Stimulated activated CD8-positive, alpha-beta memory T cell treated with anti-CD3 and anti-CD28 coated beads, Interleukin-2, amount 100 ng/mL, for 1 hour (primary cell): ENCODE measurements around the gene PEAR1.
"Not testable (repeated sequence)": the region's sequence is repeated elsewhere in the genome, so short reads cannot be mapped to it uniquely, and the experiment has no call there.

Experiments used
- DNase-seq, 2 donors: peaks; one replicate each; pipeline ENCODE4 v3.0.0-alpha.2; 2020; ENCODE audit warnings: low read depth in 2 of 2

The PEAR1 gene

DNA sequence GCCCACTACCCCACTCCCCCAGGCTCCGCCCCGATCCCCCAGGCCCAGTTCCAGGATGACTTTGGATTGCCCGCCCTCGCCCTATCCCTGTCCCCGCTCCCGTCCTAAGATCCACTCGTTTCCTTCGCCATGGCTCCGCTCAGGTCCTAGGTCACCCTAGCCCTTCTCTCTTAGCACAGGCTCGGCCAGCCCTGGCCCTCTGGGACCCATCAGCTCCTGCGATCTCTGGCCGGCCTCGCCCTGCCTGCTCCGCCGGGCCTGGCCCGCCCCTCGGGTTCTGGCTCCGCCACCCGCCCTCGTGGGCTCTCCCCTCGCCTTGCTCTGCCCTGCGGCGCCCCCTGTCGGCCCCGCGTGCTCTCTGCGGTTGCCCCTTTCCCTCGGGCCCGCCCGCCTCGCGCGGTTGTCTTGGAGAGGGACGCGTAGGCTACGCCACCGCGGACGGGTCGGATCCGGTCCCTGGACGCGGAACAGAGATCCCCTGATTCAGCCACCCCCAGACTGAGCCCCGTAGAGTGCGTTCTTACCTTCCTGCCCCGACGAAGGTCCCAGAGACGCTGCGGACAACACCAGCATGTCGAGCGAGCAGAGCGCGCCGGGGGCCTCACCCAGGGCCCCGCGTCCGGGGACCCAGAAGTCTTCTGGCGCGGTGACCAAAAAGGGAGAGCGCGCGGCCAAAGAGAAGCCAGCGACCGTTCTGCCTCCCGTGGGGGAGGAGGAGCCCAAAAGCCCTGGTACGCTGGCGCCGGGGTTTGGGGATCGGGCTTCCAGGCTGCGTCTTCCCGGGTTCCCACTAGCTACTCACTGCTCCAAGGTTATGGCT, 26.9 kb downstream of the PEAR1 start, which contains the start of gene LRRC71:
LRRC71 (plus strand) TSS at position 400 of the 820 bp plus-strand sequence; CDS start at position 572, 172 bp downstream.
- DNase-seq, result peak; percentile 10 to 18

DNA sequence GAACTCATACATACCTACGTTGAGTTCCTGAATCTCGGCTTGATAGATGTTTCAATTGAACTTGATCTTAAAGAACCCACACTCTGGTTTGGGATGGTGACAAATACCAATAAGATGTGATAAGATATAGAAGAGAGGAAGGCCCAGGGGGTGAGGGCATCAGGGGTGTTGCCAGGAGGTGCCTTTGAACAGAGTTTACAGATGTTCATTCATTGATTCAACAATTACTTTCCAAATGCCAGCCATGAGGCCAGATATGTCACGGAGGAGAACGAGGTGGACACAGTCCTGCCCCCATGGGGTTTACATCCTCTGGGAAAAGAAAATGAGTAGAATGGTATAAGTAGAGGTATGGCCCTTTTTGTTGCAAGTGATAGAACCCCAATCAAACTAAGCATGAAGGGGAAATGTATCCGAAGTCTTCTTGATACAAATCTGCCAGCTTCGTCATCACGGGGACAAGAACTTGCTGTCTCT, 27.6 kb downstream of the PEAR1 start:
- DNase-seq, result no peak

DNA sequence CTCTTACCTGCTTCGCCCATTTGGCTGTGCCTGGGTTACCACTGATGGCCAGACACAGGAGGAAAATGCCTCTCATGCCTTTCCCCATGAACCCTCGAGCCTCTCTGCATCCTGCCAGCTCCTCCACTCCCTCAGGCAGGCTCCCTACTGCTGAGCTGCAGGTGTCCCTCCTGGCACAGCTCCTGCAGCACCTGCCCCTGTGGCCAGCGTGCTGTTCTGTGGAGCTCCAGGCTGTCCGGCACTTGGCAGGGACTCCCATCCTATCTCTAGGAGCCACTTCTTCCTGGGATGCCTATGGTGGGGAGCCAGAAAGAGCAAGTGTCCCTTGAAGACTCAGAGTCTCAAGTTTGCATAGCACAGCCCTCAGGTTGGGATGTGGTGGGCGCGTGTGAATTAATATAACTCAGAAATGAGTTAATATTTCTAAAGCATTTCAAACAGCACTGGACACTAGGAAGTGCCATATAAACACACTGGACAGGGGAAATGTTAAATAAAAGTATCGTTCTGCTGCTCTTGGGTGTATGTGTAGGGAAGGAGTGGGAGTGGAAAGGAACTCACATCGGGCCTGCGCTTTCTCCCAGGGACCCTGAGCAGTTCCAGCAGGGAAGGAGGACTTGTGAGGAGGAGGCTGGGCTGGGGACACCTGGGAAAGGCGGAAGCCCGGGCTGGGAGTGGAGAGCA, 29.6 kb downstream of the PEAR1 start:
- no peak for DNase-seq

DNA sequence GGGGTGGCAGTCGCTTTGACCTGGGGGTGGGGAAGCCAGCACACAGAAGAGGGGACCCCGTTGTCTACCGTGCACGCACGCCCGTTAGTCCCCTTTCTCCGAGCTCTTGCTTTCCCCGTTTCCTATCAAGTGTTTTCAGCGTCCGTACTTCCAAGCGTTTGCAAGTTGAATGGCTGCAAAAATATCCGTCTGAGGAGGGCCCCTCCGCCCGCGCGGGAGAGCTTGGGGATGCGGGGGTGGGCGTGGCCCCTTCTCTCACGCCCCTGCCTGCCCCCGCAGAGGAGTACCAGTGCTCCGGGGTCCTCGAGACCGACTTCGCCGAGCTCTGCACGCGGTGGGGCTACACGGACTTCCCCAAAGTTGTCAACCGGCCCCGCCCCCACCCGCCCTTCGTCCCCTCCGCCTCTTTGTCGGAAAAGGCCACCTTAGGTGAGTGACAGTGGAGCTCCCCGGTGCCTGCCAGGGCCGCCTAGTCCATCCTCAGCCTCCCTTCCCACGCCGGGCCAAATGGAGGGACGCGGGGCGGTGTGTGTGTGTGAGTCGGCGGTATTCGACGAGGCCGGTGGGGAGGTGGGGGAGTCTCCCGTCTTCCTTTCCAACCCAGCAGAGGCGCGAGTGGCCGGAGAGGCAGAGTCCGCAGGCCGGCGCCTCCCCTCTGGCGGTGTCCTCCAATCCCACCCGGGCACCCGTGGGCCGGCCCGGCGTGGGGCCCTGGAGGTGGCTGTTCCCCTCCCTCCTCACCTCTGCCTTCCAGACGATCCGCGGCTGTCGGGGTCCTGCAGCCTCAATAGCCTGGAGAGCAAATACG, 30.4 kb downstream of the PEAR1 start:
- no peak for DNase-seq

DNA sequence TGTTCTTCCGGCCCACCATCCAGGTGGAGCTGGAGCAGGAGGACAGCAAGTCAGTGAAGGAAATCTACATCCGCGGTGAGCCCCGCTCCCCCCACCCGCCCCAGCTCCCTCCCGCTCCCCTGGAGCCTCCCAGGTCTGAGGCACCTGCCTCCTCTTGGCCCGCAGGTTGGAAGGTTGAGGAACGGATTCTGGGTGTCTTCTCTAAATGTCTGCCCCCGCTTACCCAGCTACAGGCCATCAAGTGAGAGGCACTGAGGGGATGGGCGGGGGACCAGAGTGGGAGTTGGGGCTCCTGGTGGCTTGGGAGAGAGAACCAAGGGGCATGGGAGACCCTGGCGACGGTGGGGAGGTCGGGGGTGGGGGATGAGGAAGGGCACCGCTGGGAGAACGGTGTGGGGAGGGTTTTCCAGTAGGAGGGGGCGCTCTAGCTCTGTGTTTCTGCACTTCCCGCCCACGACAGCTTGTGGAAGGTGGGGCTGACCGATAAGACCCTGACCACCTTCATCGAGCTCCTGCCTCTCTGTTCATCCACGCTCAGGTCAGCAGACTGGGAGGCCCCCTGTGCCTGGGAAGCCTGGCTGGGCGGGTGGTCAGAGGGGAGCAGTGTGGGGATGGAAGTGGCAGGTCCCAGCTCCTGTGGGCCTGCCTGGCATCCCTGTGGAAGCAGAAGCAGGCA, 31.1 kb downstream of the PEAR1 start:
- DNase-seq, result no peak

DNA sequence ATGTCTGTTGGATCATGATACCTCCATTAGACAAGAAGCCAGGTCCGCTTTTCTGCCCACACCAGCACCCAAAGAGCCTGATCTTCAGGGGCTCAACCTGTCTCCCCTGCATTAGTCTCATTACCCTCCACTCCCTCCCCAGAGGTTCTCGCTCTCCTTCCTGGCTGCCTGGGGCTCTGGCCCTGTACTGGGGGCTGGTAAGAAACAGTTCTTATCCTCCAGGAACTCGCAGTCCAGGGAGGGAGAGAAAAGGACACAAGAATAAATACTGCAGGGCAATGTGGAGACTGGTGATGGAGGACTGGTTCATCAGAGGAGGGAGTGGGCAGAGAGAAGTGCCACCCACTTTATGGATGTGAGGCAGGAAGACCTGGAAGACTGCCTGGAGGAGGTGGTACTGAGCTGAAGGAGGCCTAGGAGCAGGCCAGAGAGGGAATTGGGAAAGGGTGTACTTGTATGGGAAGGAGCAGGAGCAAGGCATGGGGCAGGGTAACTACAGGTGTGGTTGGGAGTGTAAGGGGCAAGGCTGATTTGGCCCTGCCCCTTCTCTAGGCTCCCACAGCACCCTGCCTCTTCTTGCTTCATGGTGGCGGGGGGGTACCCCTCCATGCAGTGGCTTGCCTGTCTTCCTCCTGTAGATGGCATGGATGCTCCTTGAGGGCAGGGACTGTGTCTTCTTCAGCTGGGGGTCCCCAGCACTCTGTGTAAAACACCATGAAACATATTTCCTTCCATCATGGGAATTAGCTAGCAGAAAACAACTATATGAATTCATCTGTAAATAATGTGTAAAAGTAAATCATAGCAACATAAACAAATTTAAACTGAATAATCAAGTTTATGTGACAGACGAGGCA, 31.9 kb downstream of the PEAR1 start:
- DNase-seq, result no peak

DNA sequence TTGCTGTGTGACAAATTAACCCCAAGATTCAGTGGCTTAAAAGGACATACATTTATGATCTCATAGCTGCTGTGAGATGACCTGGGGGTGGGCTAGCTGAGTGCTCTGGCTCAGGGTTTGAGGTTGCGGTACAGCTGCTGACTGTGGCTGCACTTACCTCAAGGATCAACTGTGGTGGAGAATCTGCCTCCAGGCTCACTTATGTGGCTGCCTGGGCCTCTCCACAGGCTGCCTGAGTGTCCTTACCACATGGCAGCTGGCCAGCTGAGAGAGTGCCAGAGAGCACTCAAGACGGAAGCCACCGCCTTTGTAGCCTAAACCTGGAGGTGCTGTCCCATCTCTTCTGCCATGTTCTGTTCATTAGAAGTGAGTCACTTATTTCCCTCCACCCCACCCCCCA, 32.7 kb downstream of the PEAR1 start:
- DNase-seq, result no peak

DNA sequence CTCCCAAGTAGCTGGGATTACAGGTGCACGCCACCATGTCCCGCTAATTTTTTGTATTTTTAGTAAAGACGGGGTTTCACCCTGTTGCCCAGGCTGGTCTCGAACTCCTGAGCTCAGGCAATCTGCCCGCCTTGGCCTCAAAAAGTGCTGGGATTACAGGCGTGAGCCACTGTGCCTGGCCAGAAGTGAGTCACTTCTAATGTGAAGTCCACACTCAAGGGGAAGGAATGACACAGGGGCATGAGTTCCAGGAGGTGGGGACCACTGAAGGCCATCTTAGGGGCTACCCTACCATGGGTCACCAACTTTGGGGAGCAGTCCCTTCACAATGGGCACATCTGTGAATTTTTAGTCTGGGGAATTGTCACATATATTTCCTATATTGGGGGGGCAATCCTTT, 33.2 kb downstream of the PEAR1 start:
- DNase-seq, result not testable (repeated sequence)

DNA sequence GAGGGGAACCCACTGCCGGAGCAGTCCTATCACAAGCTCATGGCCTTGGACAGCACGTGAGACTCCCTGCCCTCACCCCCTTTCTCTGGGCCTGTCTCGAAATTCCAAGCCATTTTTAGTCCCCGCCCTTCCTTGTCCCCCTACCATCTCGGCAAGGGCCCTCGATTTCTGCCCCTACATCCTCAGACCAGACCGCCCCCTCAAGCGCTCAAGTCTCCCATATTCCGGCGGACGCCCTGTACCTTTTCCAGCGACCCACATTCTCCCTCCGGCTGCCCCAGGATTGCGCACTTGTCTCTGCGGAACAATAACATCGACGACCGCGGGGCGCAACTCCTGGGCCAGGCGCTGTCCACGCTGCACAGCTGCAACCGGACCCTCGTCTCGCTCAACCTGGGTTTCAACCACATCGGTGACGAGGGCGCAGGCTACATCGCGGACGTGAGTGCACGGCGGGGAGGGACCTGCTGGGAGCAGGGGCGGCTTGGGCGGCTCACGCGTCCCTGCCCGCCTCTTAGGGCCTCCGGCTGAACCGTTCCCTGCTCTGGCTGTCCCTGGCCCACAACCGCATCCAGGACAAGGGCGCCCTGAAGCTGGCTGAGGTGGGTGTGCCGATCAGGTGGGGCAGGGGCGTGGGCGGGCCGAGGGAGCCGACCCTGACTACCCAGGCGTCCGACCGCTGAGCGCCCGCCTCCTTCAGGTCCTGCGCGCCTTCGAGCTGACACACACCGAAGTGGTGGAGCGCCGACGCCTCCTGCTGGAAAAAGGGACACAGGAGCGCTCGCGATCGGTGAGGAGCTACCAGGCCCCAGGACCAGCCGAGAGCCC, 33.9 kb downstream of the PEAR1 start:
- peak; percentile 24 to 44 for DNase-seq

DNA sequence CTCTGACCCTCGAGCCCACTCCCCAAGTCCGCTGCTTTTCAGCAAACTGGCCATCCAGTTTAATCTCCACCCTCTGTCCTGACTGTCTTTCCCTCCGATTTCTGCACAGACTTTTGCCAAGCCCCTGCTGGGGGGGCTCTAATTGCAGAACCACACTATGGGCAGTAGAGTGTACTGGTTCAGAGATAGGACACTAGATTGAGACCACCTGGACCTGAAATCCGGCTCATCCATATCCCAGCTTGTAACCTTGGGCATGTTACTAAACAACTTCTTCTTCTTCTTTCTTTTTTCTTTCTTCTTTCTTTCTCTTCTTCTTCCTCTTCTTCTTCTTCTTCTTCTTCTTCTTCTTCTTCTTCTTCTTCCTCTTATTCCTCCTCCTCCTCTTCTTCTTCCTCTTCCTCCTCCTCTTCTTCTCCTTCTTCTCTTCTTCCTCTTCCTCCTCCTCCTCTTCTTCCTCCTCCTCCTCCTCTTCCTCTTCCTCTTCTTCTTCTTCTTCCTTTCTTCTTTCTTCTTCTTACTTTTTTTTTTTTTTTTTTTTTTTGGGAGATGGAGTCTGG, 34.6 kb downstream of the PEAR1 start:
- DNase-seq, result no peak

DNA sequence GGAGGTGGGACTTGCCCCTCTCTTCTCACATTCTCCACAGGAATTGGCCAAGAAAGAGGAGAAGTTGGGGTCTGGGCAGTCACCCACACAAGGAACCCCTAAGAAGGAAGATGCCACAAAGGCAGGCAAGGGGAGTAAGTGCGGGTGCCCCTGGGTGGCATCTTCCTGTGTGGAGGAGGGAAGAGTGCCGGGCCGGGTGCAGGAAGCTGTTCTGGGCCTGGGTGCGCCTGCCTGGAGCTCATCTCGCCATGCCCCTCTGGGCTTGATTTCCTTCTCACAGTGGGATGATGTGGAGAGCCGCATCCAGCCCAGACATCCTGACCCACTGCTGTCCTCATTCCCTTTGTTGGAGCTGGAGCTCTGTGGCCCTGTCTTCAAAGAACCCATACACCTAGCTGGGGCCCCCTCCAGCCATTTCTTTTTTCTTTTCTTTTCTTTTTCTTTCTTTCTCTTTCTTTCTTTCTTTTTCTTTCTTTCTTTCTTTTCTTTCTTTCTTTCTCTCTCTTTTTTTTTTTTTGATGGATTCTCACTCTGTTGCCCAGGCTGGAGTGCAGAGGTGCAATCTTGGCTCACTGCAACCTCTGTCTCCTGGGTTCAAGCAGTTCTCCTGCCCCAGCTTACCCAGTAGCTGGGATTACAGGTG, 36.2 kb downstream of the PEAR1 start:
- DNase-seq, result no peak

DNA sequence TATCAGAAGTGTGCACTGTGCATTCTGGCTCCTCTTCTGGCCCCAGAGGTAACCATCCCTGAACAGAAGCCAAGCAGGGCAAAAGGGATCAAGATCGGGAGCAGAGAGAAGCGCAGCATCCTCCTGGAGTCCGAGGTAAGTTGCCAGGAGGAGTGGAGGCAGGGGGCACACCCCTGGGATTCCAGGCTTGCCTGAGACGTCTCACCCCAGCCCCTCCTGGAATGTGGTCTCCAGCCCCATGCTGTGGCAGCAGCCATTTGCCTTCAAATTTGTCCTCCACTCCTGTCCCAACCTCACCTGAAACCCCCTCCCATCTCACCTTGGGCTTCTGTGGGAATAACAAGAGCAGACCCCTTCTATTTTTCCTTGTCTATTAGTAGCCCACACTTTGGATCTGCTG, 37.0 kb downstream of the PEAR1 start:
- DNase-seq, result no peak

DNA sequence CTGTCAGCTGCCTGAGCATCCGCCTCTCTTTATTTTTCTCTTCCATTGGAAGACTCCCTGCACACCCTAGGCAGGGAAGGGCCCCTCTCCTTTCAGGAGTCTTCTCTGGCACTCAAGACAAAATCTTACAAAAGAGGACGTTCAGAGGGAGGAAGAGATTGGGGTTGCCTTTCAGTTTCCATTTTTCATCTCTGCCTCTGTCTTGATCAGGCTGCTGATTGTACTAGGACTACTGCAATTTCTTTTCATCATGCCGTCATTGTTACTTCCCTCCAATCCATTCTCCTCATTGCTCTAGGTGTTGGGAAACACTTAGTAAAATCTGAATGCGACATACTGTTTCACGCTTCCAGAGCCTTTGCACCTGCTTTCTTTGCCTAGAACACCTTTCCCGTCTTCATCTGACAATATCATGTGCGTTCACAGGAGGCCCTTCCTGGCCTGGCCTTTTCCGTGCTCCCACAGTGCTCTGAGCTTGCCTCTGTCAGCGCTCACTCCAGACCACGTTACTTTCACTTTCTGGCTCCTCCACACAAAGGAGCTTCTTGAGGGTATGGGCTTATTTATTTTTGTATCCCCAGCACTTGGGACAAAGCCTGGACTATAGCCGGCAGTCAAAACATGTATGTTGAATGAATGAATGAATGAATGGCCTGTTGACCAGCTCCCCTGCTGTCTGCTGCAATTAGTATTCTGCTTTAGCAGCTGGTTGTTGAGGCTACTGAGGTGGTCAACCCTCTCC, 37.9 kb downstream of the PEAR1 start:
- no peak for DNase-seq

DNA sequence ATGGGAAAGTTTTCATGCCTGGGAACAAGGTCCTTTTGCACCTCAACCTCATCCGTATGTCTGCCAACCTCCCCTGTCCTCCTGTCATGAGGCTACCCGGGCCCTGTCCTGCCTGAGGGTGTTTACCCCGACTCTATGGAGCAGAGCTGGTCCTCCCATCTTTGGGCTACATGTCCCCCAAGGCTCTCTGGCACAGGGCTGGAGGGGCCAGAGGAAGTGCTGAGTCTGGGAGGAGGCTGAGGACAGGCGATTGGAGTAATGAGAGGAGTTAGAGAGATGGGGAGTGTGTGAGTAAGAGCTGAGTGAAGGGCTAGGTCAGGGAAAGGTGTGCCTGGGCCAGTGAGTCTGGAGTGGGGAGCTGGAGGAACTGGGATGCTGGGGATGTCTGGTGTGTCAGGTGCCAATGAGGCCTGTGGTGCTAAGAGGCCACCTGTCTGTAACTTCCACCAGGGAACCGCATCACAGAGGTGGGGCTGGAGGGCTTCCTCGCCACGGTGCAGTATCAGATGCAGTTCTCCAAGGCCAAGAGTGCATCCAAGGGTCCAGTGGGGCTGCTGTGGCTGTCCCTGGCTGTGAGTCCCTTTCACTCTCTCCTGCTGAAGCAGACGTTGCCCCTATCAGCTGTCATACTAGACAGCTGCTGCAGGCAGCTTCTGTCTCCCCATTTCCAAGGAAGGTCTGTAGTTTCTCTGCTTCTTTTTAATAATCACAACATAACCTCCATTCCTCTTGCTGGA, 38.6 kb downstream of the PEAR1 start:
- DNase-seq, result no peak

DNA sequence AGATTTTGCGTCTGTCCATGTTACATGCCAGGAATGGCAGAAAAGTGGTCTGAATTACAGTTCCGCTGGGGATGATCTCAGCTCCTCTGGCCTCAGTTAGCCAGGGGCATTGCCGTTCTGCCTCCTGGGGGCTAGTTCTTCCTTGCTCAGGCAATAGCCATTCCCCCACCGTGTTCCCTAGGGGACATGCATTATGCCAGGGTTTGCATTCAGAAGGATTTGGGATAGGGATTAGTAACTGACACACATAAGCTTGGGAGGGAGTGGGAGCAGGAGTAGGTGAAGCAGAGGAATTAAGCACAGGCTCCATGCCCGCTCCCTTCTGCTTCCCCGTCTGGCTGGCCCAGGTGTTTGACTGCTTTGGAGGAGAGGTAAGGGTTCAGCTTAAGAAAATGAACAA, 39.6 kb downstream of the PEAR1 start:
- no peak for DNase-seq

DNA sequence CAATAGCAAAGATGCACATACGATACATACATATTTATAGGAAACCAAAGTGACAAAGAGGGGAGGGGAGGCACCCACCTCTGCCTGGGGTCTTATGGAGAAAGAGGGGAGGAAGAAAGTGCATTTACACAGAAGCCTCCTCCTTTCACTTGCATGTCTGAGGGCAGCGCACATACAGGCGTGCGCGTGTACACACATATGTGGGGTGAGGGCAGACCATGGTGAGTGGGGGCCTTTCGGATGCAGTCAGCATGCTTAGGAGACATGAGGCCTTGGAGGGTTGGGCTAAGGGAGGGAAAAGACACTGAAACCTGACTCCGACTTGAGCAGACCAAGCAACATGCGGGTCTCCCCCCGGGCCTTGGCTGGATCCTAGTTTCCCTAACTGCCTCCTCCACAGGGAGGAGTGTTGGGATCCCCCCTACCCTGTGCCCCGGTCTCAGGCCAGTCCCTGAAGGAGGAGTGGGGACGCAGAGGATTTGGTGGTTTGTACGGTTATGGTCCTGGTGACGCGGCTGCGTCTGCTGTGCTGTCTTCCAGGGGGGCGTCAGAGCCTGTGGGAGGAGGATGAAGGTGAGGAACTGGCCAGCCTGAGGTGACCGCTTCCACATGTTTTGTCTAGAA, 42.1 kb downstream of the PEAR1 start:
- no peak for DNase-seq

DNA sequence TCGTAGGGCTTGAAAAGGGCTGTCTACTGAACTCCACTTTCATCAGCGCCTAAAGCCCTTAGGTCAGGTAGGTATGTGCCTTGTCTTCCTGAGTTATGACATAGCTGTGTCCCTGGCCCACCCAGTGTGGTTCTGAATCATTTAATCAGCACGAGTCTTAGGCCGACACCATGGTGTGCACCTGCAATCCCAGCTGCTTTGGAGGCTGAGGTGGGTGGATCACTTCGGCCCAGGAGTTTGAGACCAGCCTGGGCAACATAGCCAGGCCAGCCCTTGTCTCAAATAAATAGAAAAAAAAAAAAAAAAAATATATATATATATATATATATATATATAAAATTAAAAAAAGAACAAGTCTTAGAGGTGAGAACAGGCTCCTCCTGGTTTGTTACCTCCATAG, 42.7 kb downstream of the PEAR1 start:
- DNase-seq, result no peak
